HCEC 1CT (cell line): ENCODE results near the gene VNN1.
"Not testable (repeated sequence)": the region's sequence is repeated elsewhere in the genome, so short reads cannot be mapped to it uniquely, and the experiment has no call there.

Source experiments
- DNase-seq: peaks from one replicate; pipeline ENCODE4 v3.0.0-alpha.2; 2017

VNN1 gene

GRCh38 chr6:132666118-132666517, 47.7 kb downstream of the VNN1 start:
- DNase-seq, result no peak

GRCh38 chr6:132664309-132665034, 49.4 kb downstream of the VNN1 start:
- DNase-seq, result no peak

GRCh38 chr6:132663661-132664060, 50.2 kb downstream of the VNN1 start:
- no peak for DNase-seq

- DNase-seq, result no peak
Observed at GRCh38 chr6:132661906-132662305, 51.9 kb downstream of the VNN1 start.

GRCh38 chr6:132659082-132659481, 54.8 kb downstream of the VNN1 start, which contains the start of gene TAAR1:
Gene TAAR1 (minus strand): TSS chr6:132659182. CDS start chr6:132646003, 13,179 bp downstream.
- DNase-seq, result no peak

GRCh38 chr6:132651062-132651461, 62.8 kb downstream of the VNN1 start:
- DNase-seq, result no peak

- no peak for DNase-seq
Observed at GRCh38 chr6:132650429-132650828, 63.4 kb downstream of the VNN1 start.

- no peak for DNase-seq
Observed at GRCh38 chr6:132648828-132649227, 65.0 kb downstream of the VNN1 start.

GRCh38 chr6:132648356-132648755, 65.5 kb downstream of the VNN1 start:
- DNase-seq, result peak; percentile 57

GRCh38 chr6:132643547-132643946, 70.3 kb downstream of the VNN1 start:
- DNase-seq, result no peak

GRCh38 chr6:132637135-132637534, 76.7 kb downstream of the VNN1 start:
- DNase-seq, result not testable (repeated sequence)

- DNase-seq, result not testable (repeated sequence)
Observed at GRCh38 chr6:132635906-132636305, 77.9 kb downstream of the VNN1 start.

- not testable (repeated sequence) for DNase-seq
Observed at GRCh38 chr6:132635288-132635687, 78.6 kb downstream of the VNN1 start.

- no peak for DNase-seq
Observed at GRCh38 chr6:132634796-132635195, 79.1 kb downstream of the VNN1 start.

GRCh38 chr6:132633362-132633761, 80.5 kb downstream of the VNN1 start:
- no peak for DNase-seq
